MV-4-11 (cell line): ENCODE measurements around the gene TAS2R3.
A peak's percentile ranks its signal among the peaks of the same experiment; 100 is the strongest.

Experiments
- DNase-seq: peaks from one replicate; lab custom pipeline; 2025; lab: John Stamatoyannopoulos, UW

TAS2R3 gene

GRCh38 chr7:141785706-141786552, 22.0 kb downstream of the TAS2R3 start:
- DNase-seq, result peak; percentile 38

DNA sequence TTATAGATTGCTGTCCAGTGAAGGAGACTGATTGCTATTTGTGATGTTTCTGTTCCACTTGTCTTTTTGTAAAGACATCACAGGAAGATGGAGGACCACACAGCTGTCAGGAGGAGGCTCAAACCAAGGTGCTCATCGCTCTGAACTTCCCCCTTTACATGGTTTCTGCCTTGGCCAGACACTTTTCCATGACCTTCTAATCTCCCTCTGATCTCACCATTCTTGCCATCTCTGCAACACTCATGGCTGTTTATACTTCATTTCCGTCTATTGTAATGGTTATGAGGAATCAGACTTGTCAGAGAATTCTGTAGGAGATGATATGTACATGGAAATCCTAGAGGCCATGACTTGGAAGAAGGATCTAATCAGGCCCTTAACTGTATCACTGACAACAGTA, 24.4 kb downstream of the TAS2R3 start:
- no peak for DNase-seq

DNA sequence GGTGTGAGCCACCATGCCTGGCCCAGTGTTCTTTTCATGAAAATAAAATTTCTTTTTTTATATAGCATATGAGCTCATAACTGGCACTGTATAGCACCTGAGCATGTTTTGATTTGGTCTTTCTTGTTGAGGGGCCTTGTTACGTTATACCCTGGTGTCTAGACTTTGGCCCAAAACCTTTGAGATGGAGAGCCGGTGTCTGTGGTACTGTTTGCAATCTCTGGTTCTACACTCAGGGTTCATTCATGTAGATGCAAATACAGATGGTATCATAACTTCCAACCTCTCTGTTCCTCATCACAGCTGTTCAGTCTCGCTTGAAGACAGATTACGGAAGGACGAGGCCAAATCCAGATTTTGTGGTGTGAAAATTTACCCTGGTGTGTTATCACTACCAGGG, 26.0 kb downstream of the TAS2R3 start, which contains the start of gene TAS2R5:
Gene TAS2R5 (plus strand): TSS at position 301 of the 400 bp plus-strand sequence. CDS start 145 bp downstream, outside the sequence.
- no peak for DNase-seq

GRCh38 chr7:141792526-141792925, 28.6 kb downstream of the TAS2R3 start:
- no peak for DNase-seq
